Prostate gland (tissue), 2 donors: ENCODE measurements around the gene AKAP12. TPM values are rescaled to one million over a fixed set of nuclear protein-coding genes. Genes with fewer than 3 reads are reported as not detected.

Source experiments
- DNase-seq: peaks from one replicate; pipeline ENCODE4 v3.0.0-alpha.2; 2019; ENCODE audit warnings: low spot score
- H3K27ac ChIP-seq, 2 donors: fragments of 200-600 bp; sonication (generic); 2 replicates each; pipeline ENCODE4 v1.5.1; 2017 to 2019
- H3K27me3 ChIP-seq: fragments of 200-600 bp; sonication (generic); replicated peaks from 2 replicates; pipeline ENCODE4 v1.5.1; 2019; ENCODE audit not compliant: insufficient read depth
- H3K36me3 ChIP-seq, 2 donors: fragments of 200-600 bp; sonication (generic); 1 replicate in 1 of 2; 2 replicates in 1 of 2; pipeline versions ENCODE4 v1.5.1 to v1.8.1; 2017 to 2019
- H3K4me1 ChIP-seq: fragments of 200-600 bp; sonication (generic); replicated peaks from 2 replicates; pipeline ENCODE4 v1.5.1; 2019
- H3K4me3 ChIP-seq, 2 donors: fragments of 200-600 bp; sonication (generic); 2 replicates each; pipeline ENCODE4 v1.5.1; 2017 to 2019
- H3K9me3 ChIP-seq: fragments of 200-600 bp; sonication (generic); 2 replicates; pipeline ENCODE4 v1.5.1; 2017
- POLR2A ChIP-seq: fragments of 450-650 bp; IDR thresholded peaks from one replicate; pipeline ENCODE4 v1.6.1; 2016; ENCODE audit warnings: antibody characterized with exemption, mild to moderate bottlenecking
- POLR2AphosphoS5 ChIP-seq: sonication (generic); formaldehyde crosslinking; IDR thresholded peaks from one replicate; pipeline ENCODE4 v1.6.1; 2017; ENCODE audit warnings: antibody characterized with exemption
- WGBS: methylation state at CpG from one replicate; pipeline ENCODE4 v1.1.5; 2018; 5-methylcytosine and 5-hydroxymethylcytosine counted together
- intact Hi-C: fragments of 100-400 bp; cut with DNase I; formaldehyde crosslinking; loops from one replicate; pipeline ENCODE4 v1.14.2; 2022
- total RNA-seq, 2 donors: library from RNA; depleted of rRNA; stranded (reverse); fragments of >200 nt; gene quantifications; one replicate each; pipeline ENCODE4 v1.1.0, GENCODE V29; 2016
- TF ChIP-seq, protein P1 (sequence below), 4 experiments: fragments of 200-600 bp in 2 of 4; fragments of 450-650 bp in 2 of 4; sonication (generic) in 2 of 4; IDR thresholded peaks; 1 replicate in 3 of 4; 2 replicates in 1 of 4; pipeline ENCODE4 v1.5.1; 2016 to 2019; ENCODE audit warnings: antibody characterized with exemption in 4 of 4, mild to moderate bottlenecking in 2 of 4, moderate library complexity in 2 of 4

AKAP12 gene
- total RNA-seq, 2 donors from 2014 or later = 29.4 to 159 TPM

DNA sequence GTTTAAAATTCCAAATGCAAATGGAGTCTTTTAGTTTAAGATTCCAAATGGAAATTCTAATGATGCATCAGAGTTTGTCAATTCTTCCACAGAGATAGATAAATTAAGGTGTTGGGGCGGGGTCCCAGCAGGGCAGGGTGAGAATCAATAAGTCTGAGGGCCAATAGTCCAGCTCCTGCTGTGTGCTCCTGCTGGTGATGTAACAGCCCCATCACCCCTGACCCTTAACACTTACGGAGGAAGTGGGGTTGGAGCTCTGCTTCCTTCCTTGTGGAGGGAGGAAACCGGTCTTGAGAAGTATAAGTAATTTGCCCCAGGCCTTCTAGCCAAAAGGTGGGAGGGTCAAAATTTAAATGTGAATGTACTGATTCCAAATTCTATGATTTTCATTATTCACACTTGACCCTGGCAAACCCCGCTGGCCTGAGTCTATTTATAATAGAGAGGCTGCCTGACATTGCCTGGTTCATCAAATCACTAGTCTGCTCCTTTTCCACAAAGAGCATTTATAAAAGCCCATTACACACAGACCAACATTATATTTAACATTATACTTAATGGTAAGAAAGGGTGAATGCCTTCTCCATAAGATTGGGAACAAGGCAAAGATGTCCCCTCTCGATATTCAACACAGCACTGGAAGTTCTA, 134.4 kb downstream of the AKAP12 start:
- no peaks in the 10 kb centered on the region for H3K36me3 ChIP-seq
- intact Hi-C loops = no loop called here
- H3K4me3 ChIP-seq = no peak overlapping the region
- H3K27me3 ChIP-seq = no peaks in the 10 kb centered on the region
- TF ChIP-seq, protein P1, sequence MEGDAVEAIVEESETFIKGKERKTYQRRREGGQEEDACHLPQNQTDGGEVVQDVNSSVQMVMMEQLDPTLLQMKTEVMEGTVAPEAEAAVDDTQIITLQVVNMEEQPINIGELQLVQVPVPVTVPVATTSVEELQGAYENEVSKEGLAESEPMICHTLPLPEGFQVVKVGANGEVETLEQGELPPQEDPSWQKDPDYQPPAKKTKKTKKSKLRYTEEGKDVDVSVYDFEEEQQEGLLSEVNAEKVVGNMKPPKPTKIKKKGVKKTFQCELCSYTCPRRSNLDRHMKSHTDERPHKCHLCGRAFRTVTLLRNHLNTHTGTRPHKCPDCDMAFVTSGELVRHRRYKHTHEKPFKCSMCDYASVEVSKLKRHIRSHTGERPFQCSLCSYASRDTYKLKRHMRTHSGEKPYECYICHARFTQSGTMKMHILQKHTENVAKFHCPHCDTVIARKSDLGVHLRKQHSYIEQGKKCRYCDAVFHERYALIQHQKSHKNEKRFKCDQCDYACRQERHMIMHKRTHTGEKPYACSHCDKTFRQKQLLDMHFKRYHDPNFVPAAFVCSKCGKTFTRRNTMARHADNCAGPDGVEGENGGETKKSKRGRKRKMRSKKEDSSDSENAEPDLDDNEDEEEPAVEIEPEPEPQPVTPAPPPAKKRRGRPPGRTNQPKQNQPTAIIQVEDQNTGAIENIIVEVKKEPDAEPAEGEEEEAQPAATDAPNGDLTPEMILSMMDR (IDR thresholded peaks at IDR 0.05) = no peak
- TF ChIP-seq POLR2AphosphoS5 (no peak), POLR2A (no peak)
- WGBS = 83% methylated on average over 5 of the region's 5 CpGs
- H3K4me1 ChIP-seq = no peaks in the 10 kb centered on the region
- H3K27ac ChIP-seq = no peak overlapping the region
- no peak for DNase-seq
- H3K9me3 ChIP-seq = no peaks in the 10 kb centered on the region

DNA sequence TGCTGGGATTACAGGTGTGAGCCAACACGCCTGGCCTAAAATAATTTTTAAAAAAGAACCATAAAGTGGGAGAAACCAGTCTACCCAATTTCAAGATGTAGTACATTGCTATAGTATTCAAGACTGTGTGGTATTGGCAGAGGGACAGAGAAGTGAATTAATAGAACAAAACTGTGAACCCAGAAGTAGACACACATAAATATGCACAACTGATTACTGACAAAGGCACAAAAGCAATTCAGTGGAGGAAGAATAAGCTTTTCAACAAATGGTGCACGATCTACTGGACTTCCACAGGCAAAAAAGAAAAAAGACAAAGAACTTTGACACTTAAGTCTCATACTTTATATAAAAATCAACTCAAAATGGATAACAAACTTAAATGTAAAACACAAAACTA, 136.1 kb downstream of the AKAP12 start:
- Histone ChIP-seq H3K27ac (no peak overlapping the region), H3K36me3 (no peaks in the 10 kb centered on the region), H3K9me3 (no peaks in the 10 kb centered on the region), H3K4me3 (no peak overlapping the region), H3K27me3 (no peaks in the 10 kb centered on the region), H3K4me1 (no peaks in the 10 kb centered on the region)
- no peak for DNase-seq
- TF ChIP-seq, protein P1 (IDR thresholded peaks at IDR 0.05) = no peak
- intact Hi-C loops = no loop called here
- 97% methylated on average over 2 of the region's 2 CpGs for WGBS

DNA sequence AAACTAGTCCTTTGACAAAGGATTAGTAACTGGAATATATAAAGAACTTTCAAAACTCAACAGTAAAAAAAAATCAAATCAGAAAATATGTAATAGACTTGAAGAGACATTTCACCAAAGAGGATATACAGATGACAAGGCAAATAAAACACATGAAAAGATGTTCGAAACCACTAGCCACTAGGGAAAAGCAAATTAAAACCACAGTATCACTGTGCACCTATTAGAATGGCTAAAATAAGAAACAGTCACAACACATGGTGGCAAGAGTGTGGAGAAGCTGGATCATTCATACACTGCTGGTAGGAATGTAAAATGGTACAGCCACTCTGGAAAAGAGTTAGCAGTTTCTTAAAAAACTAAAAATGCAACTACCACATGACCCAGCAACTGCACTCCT, 136.7 kb downstream of the AKAP12 start:
- 81% methylated on average over 1 of the region's 1 CpG for WGBS
- Histone ChIP-seq H3K4me1 (no peaks in the 10 kb centered on the region), H3K36me3 (no peaks in the 10 kb centered on the region), H3K27me3 (no peaks in the 10 kb centered on the region), H3K4me3 (no peak overlapping the region), H3K9me3 (no peaks in the 10 kb centered on the region), H3K27ac (no peak overlapping the region)
- no peak for DNase-seq
- intact Hi-C loops = no loop called here
- TF ChIP-seq, protein P1 (IDR thresholded peaks at IDR 0.05) = no peak
- TF ChIP-seq POLR2A = no peak
- no peak for TF ChIP-seq POLR2AphosphoS5

DNA sequence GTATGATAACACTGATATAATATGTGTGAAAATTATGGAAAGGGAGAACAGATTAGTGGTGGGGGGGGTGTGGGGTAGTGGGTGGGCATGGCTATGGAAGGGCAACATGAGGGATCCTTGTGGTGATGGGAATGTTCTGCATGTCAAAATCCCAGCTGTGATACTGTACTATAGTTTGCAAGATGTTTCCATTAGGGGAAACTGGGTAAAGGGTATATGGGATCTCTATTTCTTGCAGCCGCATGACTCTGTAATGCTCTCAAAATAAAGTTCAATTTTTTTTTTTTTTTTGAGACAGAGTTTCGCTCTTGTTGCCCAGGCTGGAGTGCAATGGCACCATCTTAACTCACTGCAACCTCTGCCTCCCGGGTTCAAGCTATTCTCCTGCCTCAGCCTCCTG, 137.3 kb downstream of the AKAP12 start:
- 95% methylated on average over 3 of the region's 3 CpGs for WGBS

More for the DNA sequence above, 137.3 kb downstream of the AKAP12 start:
- intact Hi-C loops = no loop called here
- Histone ChIP-seq H3K27ac (no peak overlapping the region), H3K36me3 (no peaks in the 10 kb centered on the region), H3K4me3 (no peak overlapping the region), H3K27me3 (no peaks in the 10 kb centered on the region), H3K4me1 (no peaks in the 10 kb centered on the region), H3K9me3 (no peaks in the 10 kb centered on the region)
- TF ChIP-seq POLR2AphosphoS5 = no peak
- TF ChIP-seq, protein P1 (IDR thresholded peaks at IDR 0.05) = no peak
- no peak for DNase-seq
